ENCODE results near the gene NELFCD. TPM values are rescaled to one million over a fixed set of nuclear protein-coding genes. Genes with fewer than 3 reads are reported as not detected.

NELFCD gene
- total RNA-seq, 1 donor from 2014 or later: 85.7 TPM

- no peaks in the 10 kb centered on the region for H3K9me3 ChIP-seq
- no peaks in the 10 kb centered on the region for H3K4me1 ChIP-seq
- intact Hi-C loops (cut with DNase I): no loop called here
- peaks cover 0 to 55% of the 10 kb centered on the region in 2 donors for H3K36me3 ChIP-seq
- DNase-seq (ENCODE audit: extremely low spot score in 2 of 2): no peak
- no peak overlapping the region for H3K4me3 ChIP-seq
- H3K27ac ChIP-seq: no peak overlapping the region
- H3K27me3 ChIP-seq: no peaks in the 10 kb centered on the region
- TF ChIP-seq CTCF (IDR thresholded peaks at IDR 0.05): no peak
- no peak for TF ChIP-seq POLR2A (IDR thresholded peaks at IDR 0.05)
Measured at GRCh38 chr20:58998656-58999055, 17.6 kb downstream of the NELFCD start.

GRCh38 chr20:59000326-59000725, 19.3 kb downstream of the NELFCD start:
- intact Hi-C loops (cut with DNase I): no loop called here
- TF ChIP-seq POLR2AphosphoS5 (IDR thresholded peaks at IDR 0.05; ENCODE audit: insufficient read depth in 1 of 2, low read depth in 1 of 2) (no peak), POLR2A (IDR thresholded peaks at IDR 0.05) (no peak), CTCF (IDR thresholded peaks at IDR 0.05) (no peak)

GRCh38 chr20:59001068-59001448, 20.0 kb downstream of the NELFCD start:
- Histone ChIP-seq H3K27ac (no peak overlapping the region), H3K27me3 (no peaks in the 10 kb centered on the region), H3K4me1 (peaks cover 19% of the 10 kb centered on the region), H3K4me3 (no peak overlapping the region), H3K9me3 (no peaks in the 10 kb centered on the region), H3K36me3 (peaks cover 0 to 33% of the 10 kb centered on the region in 2 donors)
- intact Hi-C loops (cut with DNase I): no loop called here
- TF ChIP-seq POLR2A (IDR thresholded peaks at IDR 0.05) (no peak), POLR2AphosphoS5 (IDR thresholded peaks at IDR 0.05; ENCODE audit: insufficient read depth in 1 of 2, low read depth in 1 of 2) (no peak), CTCF (IDR thresholded peaks at IDR 0.05) (no peak)
- no peak for DNase-seq (ENCODE audit: extremely low spot score in 2 of 2)

More at GRCh38 chr20:59000326-59000725, 19.3 kb downstream of the NELFCD start:
- Histone ChIP-seq H3K27ac (no peak overlapping the region), H3K36me3 (peaks cover 0 to 40% of the 10 kb centered on the region in 2 donors), H3K4me1 (peaks cover 12% of the 10 kb centered on the region), H3K4me3 (no peak overlapping the region), H3K27me3 (no peaks in the 10 kb centered on the region), H3K9me3 (no peaks in the 10 kb centered on the region)
- no peak for DNase-seq (ENCODE audit: extremely low spot score in 2 of 2)

GRCh38 chr20:59001449-59002171, 20.6 kb downstream of the NELFCD start:
- Histone ChIP-seq H3K27me3 (no peaks in the 10 kb centered on the region), H3K27ac (no peak overlapping the region), H3K4me3 (no peak overlapping the region), H3K9me3 (no peaks in the 10 kb centered on the region), H3K36me3 (peaks cover 0 to 27% of the 10 kb centered on the region in 2 donors), H3K4me1 (peaks cover 25% of the 10 kb centered on the region)
- intact Hi-C loops (cut with DNase I): no loop called here
- TF ChIP-seq CTCF (IDR thresholded peaks at IDR 0.05) (no peak), POLR2A (IDR thresholded peaks at IDR 0.05) (no peak), POLR2AphosphoS5 (IDR thresholded peaks at IDR 0.05; ENCODE audit: insufficient read depth in 1 of 2, low read depth in 1 of 2) (no peak)
- DNase-seq (ENCODE audit: extremely low spot score in 2 of 2): no peak

GRCh38 chr20:59002388-59002787, 21.3 kb downstream of the NELFCD start:
- peaks cover 0 to 21% of the 10 kb centered on the region in 2 donors for H3K36me3 ChIP-seq
- TF ChIP-seq POLR2A (IDR thresholded peaks at IDR 0.05) (no peak), CTCF (IDR thresholded peaks at IDR 0.05) (no peak), POLR2AphosphoS5 (IDR thresholded peaks at IDR 0.05; ENCODE audit: insufficient read depth in 1 of 2, low read depth in 1 of 2) (no peak)
- H3K27ac ChIP-seq: no peak overlapping the region
- no peak overlapping the region for H3K4me3 ChIP-seq
- no peaks in the 10 kb centered on the region for H3K27me3 ChIP-seq
- peaks cover 27% of the 10 kb centered on the region for H3K4me1 ChIP-seq
- H3K9me3 ChIP-seq: no peaks in the 10 kb centered on the region
- DNase-seq (ENCODE audit: extremely low spot score in 2 of 2): no peak
- intact Hi-C loops (cut with DNase I): no loop called here
